H9 (cell line): ENCODE measurements around the gene TGM2. TPM values are rescaled to one million over a fixed set of nuclear protein-coding genes. Genes with fewer than 3 reads are reported as not detected.

Experiments
- DNase-seq: peaks from one replicate; pipeline ENCODE4 v3.0.0-alpha.2; 2017
- H2AFZ ChIP-seq: one replicate; pipeline ENCODE4 v1.6.1; 2013; ENCODE audit warnings: mild to moderate bottlenecking, low read length, control low read depth, moderate library complexity
- H2AK5ac ChIP-seq: 2 replicates; pipeline ENCODE4 v1.6.1; 2013; ENCODE audit warnings: low read length, control low read depth, mixed read lengths; ENCODE audit not compliant: insufficient read length
- H2BK120ac ChIP-seq: one replicate; pipeline ENCODE4 v1.6.1; 2013; ENCODE audit warnings: low read depth, mild to moderate bottlenecking, low read length, control low read depth, inconsistent platforms; ENCODE audit not compliant: poor library complexity, severe bottlenecking
- H2BK12ac ChIP-seq: 2 replicates; pipeline ENCODE4 v1.6.1; 2013; ENCODE audit warnings: low read length, control low read depth, mixed read lengths, low read depth; ENCODE audit not compliant: insufficient read length
- H2BK15ac ChIP-seq: 2 replicates; pipeline ENCODE4 v1.6.1; 2013; ENCODE audit warnings: low read depth, low read length, control low read depth
- H2BK20ac ChIP-seq: one replicate; pipeline ENCODE4 v1.6.1; 2013; ENCODE audit warnings: low read depth, mild to moderate bottlenecking, low read length, control low read depth, inconsistent platforms; ENCODE audit not compliant: poor library complexity, severe bottlenecking
- H2BK5ac ChIP-seq: 2 replicates; pipeline ENCODE4 v1.6.1; 2013; ENCODE audit warnings: low read length, control low read depth, mixed read lengths; ENCODE audit not compliant: insufficient read length
- H3K14ac ChIP-seq: 2 replicates; pipeline ENCODE4 v1.6.1; 2013; ENCODE audit warnings: low read length, control low read depth; ENCODE audit not compliant: insufficient read depth
- H3K18ac ChIP-seq: 2 replicates; pipeline ENCODE4 v1.6.1; 2013; ENCODE audit warnings: low read depth, mild to moderate bottlenecking, mixed read lengths, low read length, control low read depth; ENCODE audit not compliant: insufficient read length
- H3K23ac ChIP-seq: 2 replicates; pipeline ENCODE4 v1.6.1; 2013; ENCODE audit warnings: low read length, control low read depth, mixed read lengths, low read depth; ENCODE audit not compliant: insufficient read length
- H3K23me2 ChIP-seq: 2 replicates; pipeline ENCODE4 v1.6.1; 2013; ENCODE audit warnings: low read depth, mild to moderate bottlenecking, mixed read lengths, low read length, control low read depth; ENCODE audit not compliant: insufficient read length, poor library complexity, severe bottlenecking
- H3K27ac ChIP-seq: 2 replicates; pipeline ENCODE4 v1.5.1; 2013; ENCODE audit warnings: low read length, control low read depth, mixed read lengths, low read depth; ENCODE audit not compliant: insufficient read length
- H3K27me3 ChIP-seq: 2 replicates; pipeline ENCODE4 v1.6.1; 2013; ENCODE audit warnings: low read length, control low read depth, inconsistent platforms; ENCODE audit not compliant: insufficient read depth
- H3K4ac ChIP-seq: 2 replicates; pipeline ENCODE4 v1.6.1; 2013; ENCODE audit warnings: low read depth, mild to moderate bottlenecking, control low read depth, inconsistent platforms, low read length, moderate library complexity
- H3K4me1 ChIP-seq: 2 replicates; pipeline ENCODE4 v1.6.1; 2013; ENCODE audit warnings: low read length, control low read depth, inconsistent platforms; ENCODE audit not compliant: insufficient read depth
- H3K4me2 ChIP-seq: 2 replicates; pipeline ENCODE4 v1.6.1; 2013; ENCODE audit warnings: low read length, control low read depth, mixed read lengths; ENCODE audit not compliant: insufficient read length, insufficient read depth
- H3K56ac ChIP-seq: 2 replicates; pipeline ENCODE4 v1.6.1; 2013; ENCODE audit warnings: low read depth, mild to moderate bottlenecking, mixed read lengths, low read length, control low read depth; ENCODE audit not compliant: insufficient read length
- H3K79me1 ChIP-seq: 2 replicates; pipeline ENCODE4 v1.6.1; 2013; ENCODE audit warnings: low read depth, mild to moderate bottlenecking, moderate library complexity, low read length, control low read depth, inconsistent platforms; ENCODE audit not compliant: insufficient read depth, poor library complexity, severe bottlenecking
- H3K79me2 ChIP-seq: 2 replicates; pipeline ENCODE4 v1.6.1; 2013; ENCODE audit warnings: low read length, control low read depth, inconsistent platforms; ENCODE audit not compliant: insufficient read depth
- H3K9ac ChIP-seq: 2 replicates; pipeline ENCODE4 v1.6.1; 2013; ENCODE audit warnings: low read length, control low read depth, mixed read lengths; ENCODE audit not compliant: insufficient read length; ENCODE audit errors: extremely low read depth
- H3K9me3 ChIP-seq: one replicate; pipeline ENCODE4 v1.6.1; 2013; ENCODE audit warnings: low read depth, low read length, inconsistent platforms; ENCODE audit not compliant: control insufficient read depth
- H3T11ph ChIP-seq: one replicate; pipeline ENCODE4 v1.6.1; 2013; ENCODE audit warnings: mild to moderate bottlenecking, low read length, control low read depth, inconsistent platforms
- H4K20me1 ChIP-seq: one replicate; pipeline ENCODE4 v1.6.1; 2013; ENCODE audit not compliant: control insufficient read depth, insufficient read length, insufficient read depth
- H4K5ac ChIP-seq: 2 replicates; pipeline ENCODE4 v1.6.1; 2013; ENCODE audit warnings: low read depth, mild to moderate bottlenecking, mixed read lengths, low read length, control low read depth; ENCODE audit not compliant: insufficient read length
- H4K8ac ChIP-seq: replicated peaks from 2 replicates; pipeline ENCODE4 v1.6.1; 2013; ENCODE audit warnings: low read length, control low read depth, mixed read lengths, low read depth; ENCODE audit not compliant: insufficient read length
- H4K91ac ChIP-seq: 2 replicates; pipeline ENCODE4 v1.6.1; 2013; ENCODE audit warnings: low read depth, mild to moderate bottlenecking, moderate library complexity, mixed read lengths, low read length, control low read depth; ENCODE audit not compliant: insufficient read length
- H3K27ac Mint-ChIP-seq, 3 experiments: 2 replicates in 2 of 3; 3 replicates in 1 of 3; pipeline ENCODE4 v1.8.0; 2020 to 2021; ENCODE audit warnings: mixed read lengths in 3 of 3, mild to moderate bottlenecking in 1 of 3, moderate library complexity in 1 of 3
- H3K27me3 Mint-ChIP-seq: 2 replicates; pipeline ENCODE4 v1.8.0; 2021; ENCODE audit warnings: low read depth, mild to moderate bottlenecking, moderate library complexity, mixed read lengths
- H3K36me3 Mint-ChIP-seq, 3 experiments: 2 replicates in 2 of 3; 3 replicates in 1 of 3; pipeline ENCODE4 v1.8.0; 2020 to 2021; ENCODE audit warnings: low read depth in 3 of 3, mixed read lengths in 3 of 3; ENCODE audit not compliant: insufficient read depth in 1 of 3
- H3K4me1 Mint-ChIP-seq, 2 experiments: 2 replicates each; pipeline ENCODE4 v1.8.0; 2020; ENCODE audit warnings: mixed read lengths in 2 of 2
- H3K4me3 Mint-ChIP-seq, 2 experiments: 2 replicates in 1 of 2; 3 replicates in 1 of 2; pipeline ENCODE4 v1.8.0; 2020 to 2021; ENCODE audit warnings: mild to moderate bottlenecking in 2 of 2, mixed read lengths in 2 of 2, moderate library complexity in 1 of 2
- H3K9me3 Mint-ChIP-seq, 2 experiments: 2 replicates in 1 of 2; 3 replicates in 1 of 2; pipeline ENCODE4 v1.8.0; 2020; ENCODE audit warnings: mild to moderate bottlenecking in 2 of 2, mixed read lengths in 2 of 2, moderate library complexity in 1 of 2
- WGBS: extraction: QIAGEN DNeasy Blood & Tissue Kit; methylation state at CpG from one replicate; pipeline ENCODE4 v1.1.7; 2013; ENCODE audit warnings: missing lambda C conversion rate, low lambda C conversion rate, mixed read lengths; ENCODE audit not compliant: insufficient read length; ENCODE audit errors: extremely low coverage; 5-methylcytosine and 5-hydroxymethylcytosine counted together
- total RNA-seq: library from RNA; stranded (reverse); gene quantifications from 2 replicates; pipeline ENCODE4 v1.2.1, GENCODE V29; 2021
- TF ChIP-seq, protein P1 (sequence below): fragments of 200-600 bp; sonication (generic); conservative IDR thresholded peaks from 3 replicates; pipeline ENCODE4 v1.8.0; 2021; ENCODE audit warnings: antibody characterized with exemption, mild to moderate bottlenecking

The TGM2 gene
- total RNA-seq, 1 experiment from 2014 or later: 1.1 TPM

DNA sequence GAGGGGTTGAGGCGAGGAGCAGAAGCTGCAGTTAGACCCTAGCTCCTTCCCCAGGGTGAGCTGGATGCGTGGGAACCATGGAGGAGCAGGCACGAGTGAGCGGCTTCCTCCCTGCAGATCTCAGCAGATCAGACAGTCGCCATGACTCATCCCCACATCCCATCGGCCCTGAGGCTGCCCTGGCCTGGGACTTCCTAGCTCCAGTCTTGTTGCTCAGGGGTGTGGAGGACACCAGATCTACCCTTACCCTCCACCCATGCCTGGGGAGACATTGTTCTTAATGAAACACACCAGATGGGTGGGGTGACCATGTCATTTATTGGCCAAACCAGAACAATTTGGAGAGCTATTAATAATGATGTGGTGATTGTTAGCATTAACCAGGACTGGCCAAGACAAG lies 36.3 kb upstream of the TGM2 start:
- H2BK20ac ChIP-seq: no peak overlapping the region
- H3K4me2 ChIP-seq: no peak overlapping the region
- H3K9ac ChIP-seq: no peak overlapping the region
- Mint-ChIP-seq H3K9me3 (no peaks in the 10 kb centered on the region), H3K4me1 (peaks cover 11 to 17% of the 10 kb centered on the region in 2 experiments), H3K27me3 (peaks cover 8% of the 10 kb centered on the region; the same call in 1 of the 2 replicates), H3K4me3 (no peak overlapping the region), H3K27ac (peak overlapping the region in 1 of 3 experiments; percentile 70; a peak in 1 of 7 replicates), H3K36me3 (no peaks in the 10 kb centered on the region)
- H3K14ac ChIP-seq: no peak overlapping the region
- no peak overlapping the region for H3K18ac ChIP-seq
- no peak overlapping the region for H2AK5ac ChIP-seq
- H3T11ph ChIP-seq: no peak overlapping the region
- H3K56ac ChIP-seq: no peak overlapping the region
- H3K79me2 ChIP-seq: no peaks in the 10 kb centered on the region
- no peak overlapping the region for H3K4ac ChIP-seq
- no peaks in the 10 kb centered on the region for H4K20me1 ChIP-seq
- WGBS: no CpG with 5 or more reads among the region's 6 CpGs
- no peak overlapping the region for H2BK12ac ChIP-seq
- H3K79me1 ChIP-seq: no peaks in the 10 kb centered on the region
- no peaks in the 10 kb centered on the region for H3K4me1 ChIP-seq
- H2BK15ac ChIP-seq: no peak overlapping the region
- H4K91ac ChIP-seq: no peak overlapping the region
- DNase-seq: no peak
- no peaks in the 10 kb centered on the region for H3K27me3 ChIP-seq
- H2BK5ac ChIP-seq: no peak overlapping the region
- TF ChIP-seq, protein P1, sequence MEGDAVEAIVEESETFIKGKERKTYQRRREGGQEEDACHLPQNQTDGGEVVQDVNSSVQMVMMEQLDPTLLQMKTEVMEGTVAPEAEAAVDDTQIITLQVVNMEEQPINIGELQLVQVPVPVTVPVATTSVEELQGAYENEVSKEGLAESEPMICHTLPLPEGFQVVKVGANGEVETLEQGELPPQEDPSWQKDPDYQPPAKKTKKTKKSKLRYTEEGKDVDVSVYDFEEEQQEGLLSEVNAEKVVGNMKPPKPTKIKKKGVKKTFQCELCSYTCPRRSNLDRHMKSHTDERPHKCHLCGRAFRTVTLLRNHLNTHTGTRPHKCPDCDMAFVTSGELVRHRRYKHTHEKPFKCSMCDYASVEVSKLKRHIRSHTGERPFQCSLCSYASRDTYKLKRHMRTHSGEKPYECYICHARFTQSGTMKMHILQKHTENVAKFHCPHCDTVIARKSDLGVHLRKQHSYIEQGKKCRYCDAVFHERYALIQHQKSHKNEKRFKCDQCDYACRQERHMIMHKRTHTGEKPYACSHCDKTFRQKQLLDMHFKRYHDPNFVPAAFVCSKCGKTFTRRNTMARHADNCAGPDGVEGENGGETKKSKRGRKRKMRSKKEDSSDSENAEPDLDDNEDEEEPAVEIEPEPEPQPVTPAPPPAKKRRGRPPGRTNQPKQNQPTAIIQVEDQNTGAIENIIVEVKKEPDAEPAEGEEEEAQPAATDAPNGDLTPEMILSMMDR: no peak
- H4K5ac ChIP-seq: no peak overlapping the region
- no peak overlapping the region for H4K8ac ChIP-seq
- no peaks in the 10 kb centered on the region for H3K9me3 ChIP-seq
- no peak overlapping the region for H3K27ac ChIP-seq
- H2BK120ac ChIP-seq: no peak overlapping the region
- no peak overlapping the region for H2AFZ ChIP-seq
- H3K23me2 ChIP-seq: no peaks in the 10 kb centered on the region
- no peak overlapping the region for H3K23ac ChIP-seq
